Activated T-helper 1 cell treated with anti-CD3 and anti-CD28 coated beads, Interleukin-2, amount 50 U/mL, for 16 hours (primary cell): ENCODE data around the gene SERINC5.
"Not testable (repeated sequence)": the region's sequence is repeated elsewhere in the genome, so short reads cannot be mapped to it uniquely, and the experiment has no call there.

Source experiments
- DNase-seq, 2 donors: peaks; one replicate each; pipeline ENCODE4 v3.0.0-alpha.2; 2020; ENCODE audit warnings: low read depth in 1 of 2, low spot score in 1 of 2

Gene SERINC5

GRCh38 chr5:80255811-80256712 is at the start of gene SERINC5:
Gene SERINC5 (minus strand): TSS chr5:80256048. CDS start chr5:80255922, 126 bp downstream.
- peak; percentile 66 to 80 for DNase-seq

- DNase-seq, result no peak
Measured at GRCh38 chr5:80302636-80303035, 46.8 kb upstream of the SERINC5 start.

GRCh38 chr5:80301342-80301741 is 45.5 kb upstream of the SERINC5 start:
- DNase-seq, result not testable (repeated sequence)

GRCh38 chr5:80300796-80301195 is 44.9 kb upstream of the SERINC5 start:
- not testable (repeated sequence) for DNase-seq

- no peak for DNase-seq
Measured at GRCh38 chr5:80300125-80300524, 44.3 kb upstream of the SERINC5 start.

- no peak for DNase-seq
Measured at GRCh38 chr5:80299601-80300000, 43.8 kb upstream of the SERINC5 start.

GRCh38 chr5:80296121-80296520 is 40.3 kb upstream of the SERINC5 start:
- DNase-seq, result no peak

- DNase-seq, result no peak
Measured at GRCh38 chr5:80291761-80292160, 35.9 kb upstream of the SERINC5 start.

- no peak for DNase-seq
Measured at GRCh38 chr5:80289320-80289719, 33.5 kb upstream of the SERINC5 start.

GRCh38 chr5:80288177-80288576 is 32.3 kb upstream of the SERINC5 start:
- no peak for DNase-seq

GRCh38 chr5:80284720-80285119 is 28.9 kb upstream of the SERINC5 start:
- no peak for DNase-seq

- no peak for DNase-seq
Measured at GRCh38 chr5:80283360-80283759, 27.5 kb upstream of the SERINC5 start.

GRCh38 chr5:80282054-80282453 is 26.2 kb upstream of the SERINC5 start:
- DNase-seq, result no peak

- no peak for DNase-seq
Measured at GRCh38 chr5:80277191-80277590, 21.3 kb upstream of the SERINC5 start.

- no peak for DNase-seq
Measured at GRCh38 chr5:80276186-80276585, 20.3 kb upstream of the SERINC5 start.

GRCh38 chr5:80275347-80275746 is 19.5 kb upstream of the SERINC5 start:
- DNase-seq, result no peak

GRCh38 chr5:80270543-80270942 is 14.7 kb upstream of the SERINC5 start:
- DNase-seq, result not testable (repeated sequence)

GRCh38 chr5:80269991-80270438 is 14.2 kb upstream of the SERINC5 start:
- peak in 1 of 2 donors; percentile 12 for DNase-seq

GRCh38 chr5:80268916-80269315 is 13.1 kb upstream of the SERINC5 start:
- no peak for DNase-seq

GRCh38 chr5:80266566-80266965 is 10.7 kb upstream of the SERINC5 start:
- no peak for DNase-seq

GRCh38 chr5:80260461-80260860 is 4.6 kb upstream of the SERINC5 start:
- no peak for DNase-seq

- DNase-seq, result no peak
Measured at GRCh38 chr5:80259511-80260203, 3.8 kb upstream of the SERINC5 start.
